Hematopoietic multipotent progenitor cell treated with erythropoietin and hydrocortisone succinate and interleukin-3 and kit ligand, for 8 days (in vitro differentiated cells): ENCODE data around the gene RAB1B.
"Not testable (repeated sequence)": the region's sequence is repeated elsewhere in the genome, so short reads cannot be mapped to it uniquely, and the experiment has no call there.

ENCODE experiments used
- DNase-seq: peaks from one replicate; pipeline ENCODE4 v3.0.0-alpha.2; 2015

Gene RAB1B

GRCh38 chr11:66267379-66268243, 828 bp upstream of the RAB1B start:
- DNase-seq: peak; percentile 77

GRCh38 chr11:66268952-66269905, 790 bp downstream of the RAB1B start:
- peak; percentile 39 for DNase-seq

- no peak for DNase-seq
Observed at GRCh38 chr11:66271816-66272215, 3.4 kb downstream of the RAB1B start.

DNA sequence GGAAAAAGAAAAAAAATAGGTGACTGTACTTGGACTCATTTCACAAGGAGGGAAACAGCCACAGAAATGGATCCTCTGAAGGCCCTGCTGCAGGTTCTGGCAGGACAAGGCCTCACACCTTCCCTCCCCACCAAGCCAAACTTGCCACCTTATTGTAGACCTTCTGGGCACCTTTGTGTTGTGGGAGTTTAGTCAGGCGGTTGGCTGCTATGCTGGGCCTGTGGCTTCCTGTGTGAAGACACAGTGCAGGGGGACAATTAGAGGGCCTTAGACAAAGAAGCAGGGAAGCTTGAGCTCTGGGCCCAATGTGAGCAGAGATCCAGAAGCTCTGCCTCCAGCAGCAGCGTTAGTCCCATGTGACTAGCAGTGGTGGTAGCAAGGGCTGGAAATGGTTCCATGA, 4.2 kb downstream of the RAB1B start:
- no peak for DNase-seq

- DNase-seq: no peak
Observed at GRCh38 chr11:66274219-66274618, 5.8 kb downstream of the RAB1B start.

DNA sequence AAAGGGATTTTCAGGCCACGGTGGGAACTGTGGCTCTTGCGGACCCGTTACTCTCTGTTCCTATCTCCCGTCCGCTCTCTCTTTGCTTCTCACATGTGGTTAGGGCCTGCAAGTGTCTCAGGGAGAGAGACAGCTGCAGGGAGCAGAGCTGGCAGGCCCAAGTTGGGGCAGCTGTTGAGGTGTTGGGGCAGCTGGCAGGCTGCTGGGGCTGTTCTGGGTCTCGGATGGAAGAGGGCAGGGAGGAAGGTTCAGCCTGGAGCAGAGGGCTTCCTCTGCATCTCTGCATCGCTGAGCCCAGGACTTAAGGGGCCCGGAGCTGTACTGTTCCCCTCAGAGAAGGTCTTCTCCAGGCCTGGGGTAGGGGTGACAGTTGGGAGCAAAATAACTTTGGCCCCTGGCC, 7.0 kb downstream of the RAB1B start:
- no peak for DNase-seq

GRCh38 chr11:66275984-66276612, 7.7 kb downstream of the RAB1B start:
- no peak for DNase-seq

- DNase-seq: not testable (repeated sequence)
Observed at GRCh38 chr11:66276619-66277018, 8.2 kb downstream of the RAB1B start.

DNA sequence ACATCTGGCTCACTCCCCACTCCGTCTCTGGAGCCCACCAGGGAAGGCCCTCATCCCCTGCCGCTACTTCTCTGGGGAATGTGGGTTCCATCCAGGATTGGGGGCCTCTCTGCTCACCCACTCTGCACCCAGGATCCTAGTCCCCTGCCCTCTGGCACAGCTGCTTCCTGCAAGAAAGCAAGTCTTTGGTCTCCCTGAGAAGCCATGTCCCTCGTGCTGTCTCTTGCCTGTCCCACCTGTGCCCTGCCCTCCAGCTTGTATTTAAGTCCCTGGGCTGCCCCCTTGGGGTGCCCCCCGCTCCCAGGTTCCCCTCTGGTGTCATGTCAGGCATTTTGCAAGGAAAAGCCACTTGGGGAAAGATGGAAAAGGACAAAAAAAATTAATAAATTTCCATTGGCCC, 8.6 kb downstream of the RAB1B start:
- not testable (repeated sequence) for DNase-seq

GRCh38 chr11:66277471-66278362, 9.3 kb downstream of the RAB1B start, which contains the start of gene CNIH2:
CNIH2 (plus strand) TSS chr11:66278175; CDS start chr11:66278457, 282 bp downstream.
- no peak for DNase-seq

DNA sequence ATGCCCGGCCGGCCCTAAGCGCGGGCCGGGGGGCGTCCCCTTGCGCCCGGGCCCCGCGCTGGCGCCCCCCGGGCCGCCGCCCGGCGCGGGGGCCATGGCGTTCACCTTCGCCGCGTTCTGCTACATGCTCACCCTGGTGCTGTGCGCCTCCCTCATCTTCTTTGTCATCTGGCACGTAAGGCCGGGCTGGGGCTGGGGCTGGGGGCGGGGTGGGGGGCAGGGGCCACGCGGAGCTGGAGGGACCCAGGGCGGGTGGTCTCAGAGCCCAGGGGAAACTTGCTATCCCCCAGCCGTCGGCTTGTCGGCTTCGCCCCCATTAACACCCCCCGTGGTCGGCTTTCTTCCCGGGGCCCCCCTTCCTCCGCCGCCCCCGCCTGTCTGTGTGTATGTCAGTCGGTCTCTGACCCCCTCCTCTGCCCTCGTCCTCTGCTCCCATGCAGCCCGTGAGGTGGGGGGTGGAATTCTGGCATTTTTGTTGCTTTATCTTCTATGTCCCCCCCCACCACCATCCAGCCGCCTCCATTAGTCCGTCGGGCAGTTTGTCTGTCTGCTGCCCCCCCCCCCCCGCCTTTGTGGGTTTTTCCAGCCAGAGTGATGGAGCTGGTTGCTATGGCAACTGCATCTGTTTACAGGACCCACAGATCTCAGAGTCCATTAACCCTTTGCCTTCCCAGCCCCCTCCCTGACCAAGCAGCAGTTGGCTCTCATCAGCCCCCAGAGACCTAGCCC, 10.1 kb downstream of the RAB1B start:
- DNase-seq: peak; percentile 16

GRCh38 chr11:66279092-66279734, 10.8 kb downstream of the RAB1B start:
- DNase-seq: no peak

GRCh38 chr11:66280428-66280827, 12.0 kb downstream of the RAB1B start:
- no peak for DNase-seq

DNA sequence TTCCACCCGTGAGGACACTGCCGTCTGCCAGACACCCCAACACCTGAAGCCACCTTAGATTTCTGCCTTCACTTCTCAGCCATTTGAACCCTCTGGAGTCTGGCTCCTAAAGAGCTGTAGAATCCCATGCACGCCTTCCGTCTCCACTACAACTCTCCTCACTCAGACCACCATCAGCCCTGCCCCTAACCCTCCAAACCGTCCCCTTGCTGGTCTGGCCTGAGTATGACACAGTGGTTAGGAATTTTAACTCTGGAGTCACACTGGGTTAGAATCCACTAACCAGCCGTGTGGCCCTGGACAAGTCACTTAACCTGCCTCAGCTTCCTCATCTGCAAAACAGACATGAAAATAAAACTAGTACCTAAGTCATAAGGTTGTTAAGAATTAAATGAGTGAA, 12.6 kb downstream of the RAB1B start:
- no peak for DNase-seq

DNA sequence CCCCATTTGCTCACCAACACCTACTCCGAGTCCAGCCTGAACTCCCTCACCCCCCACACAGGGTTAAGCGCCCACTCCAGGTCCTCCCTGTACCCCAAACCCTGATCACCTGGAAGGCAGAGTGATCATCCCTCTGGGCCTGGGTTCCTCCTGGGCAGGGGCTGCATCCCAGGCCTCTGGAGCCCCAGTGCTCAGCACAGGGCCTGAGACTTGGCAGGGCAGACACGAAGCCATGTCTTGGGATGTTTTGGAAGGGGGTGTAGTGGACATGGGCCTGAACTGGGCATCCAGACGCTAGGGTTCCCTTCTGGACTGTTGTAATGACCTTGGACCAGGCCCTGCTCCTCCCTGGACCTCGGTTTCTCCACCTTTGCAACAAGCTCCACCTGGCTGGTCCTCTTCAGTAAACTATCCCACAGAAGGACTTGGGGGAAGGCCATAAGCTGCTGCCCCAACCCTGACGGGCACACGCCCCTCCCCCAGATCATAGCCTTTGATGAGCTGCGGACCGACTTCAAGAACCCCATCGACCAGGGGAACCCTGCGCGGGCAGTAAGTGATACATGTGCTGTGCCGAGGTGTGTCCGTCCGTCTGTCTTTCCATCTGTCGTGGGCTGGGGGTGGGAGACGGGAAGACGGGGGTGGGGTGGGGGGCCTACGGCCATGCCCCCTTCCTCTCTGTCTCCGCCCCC, 13.5 kb downstream of the RAB1B start:
- DNase-seq: no peak

DNA sequence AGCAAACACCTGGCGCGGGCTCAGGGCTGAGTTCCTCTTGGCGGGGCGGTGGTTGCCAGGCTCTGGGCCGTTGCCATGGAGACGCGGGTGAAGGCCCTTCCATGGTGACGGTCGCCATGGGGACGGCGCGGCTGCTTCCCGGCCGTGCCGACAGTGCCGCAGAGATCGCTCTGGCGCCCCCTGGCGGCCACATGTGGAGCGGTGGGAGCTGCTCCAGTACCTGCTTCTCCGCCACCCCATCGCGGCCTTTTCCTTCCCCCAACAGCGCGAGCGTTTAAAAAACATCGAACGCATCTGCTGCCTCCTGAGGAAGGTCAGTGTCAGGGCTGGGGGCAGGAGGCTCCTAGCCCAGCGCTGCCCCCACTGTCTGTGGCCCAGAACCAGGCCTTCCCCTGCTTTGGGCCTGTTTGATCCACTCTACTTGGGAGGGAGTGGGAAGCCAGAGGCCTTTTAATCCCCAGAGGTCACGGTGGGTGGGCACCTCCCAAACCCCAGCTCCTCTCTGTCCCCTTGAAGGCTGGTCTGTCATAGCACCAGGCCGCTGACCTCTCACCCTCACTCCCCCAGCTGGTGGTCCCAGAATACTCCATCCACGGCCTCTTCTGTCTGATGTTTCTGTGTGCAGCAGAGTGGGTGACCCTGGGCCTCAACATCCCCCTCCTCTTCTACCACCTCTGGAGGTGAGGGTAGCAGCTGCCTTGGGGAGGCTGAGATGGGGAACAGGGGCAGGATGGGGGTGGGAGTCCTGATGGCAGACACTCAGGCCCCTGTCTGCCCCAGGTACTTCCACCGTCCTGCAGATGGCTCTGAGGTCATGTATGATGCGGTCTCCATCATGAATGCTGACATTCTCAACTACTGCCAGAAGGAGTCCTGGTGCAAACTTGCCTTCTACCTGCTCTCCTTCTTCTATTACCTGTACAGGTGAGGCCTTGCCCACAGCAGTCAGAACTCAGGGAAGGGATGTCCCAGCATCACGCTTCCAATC, 14.3 kb downstream of the RAB1B start:
- DNase-seq: peak; percentile 96

DNA sequence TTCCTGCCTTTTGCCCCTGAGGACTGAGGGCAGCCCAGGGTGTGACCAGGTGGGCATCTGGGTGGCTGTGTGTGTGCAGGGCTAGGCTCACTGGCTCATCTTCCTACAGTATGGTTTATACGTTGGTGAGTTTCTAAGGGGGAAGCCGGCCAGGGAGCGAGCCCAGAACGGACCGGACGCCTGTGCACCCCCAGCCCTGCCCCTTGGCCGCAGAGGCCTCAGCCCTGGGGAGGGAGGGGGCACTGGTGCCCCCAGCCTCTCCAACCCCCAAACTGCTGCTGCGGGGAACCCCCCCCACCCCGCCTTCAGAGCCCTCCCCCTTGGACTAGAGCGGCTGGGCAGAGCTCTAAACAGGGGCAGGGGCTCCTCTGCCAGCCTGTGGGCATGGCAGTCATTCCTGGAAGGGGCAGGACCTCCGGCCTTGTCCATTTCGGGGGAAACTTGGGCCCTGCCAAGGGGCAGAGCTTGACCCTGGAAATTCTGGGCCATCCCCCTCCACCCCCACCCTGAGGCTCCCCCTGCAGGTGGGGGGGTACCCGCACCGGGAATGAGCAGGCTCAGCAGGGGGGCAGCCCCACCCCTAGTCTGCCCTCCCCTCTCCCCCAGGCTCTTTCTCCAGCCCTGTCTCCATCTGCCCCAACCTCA, 15.1 kb downstream of the RAB1B start:
- no peak for DNase-seq

DNA sequence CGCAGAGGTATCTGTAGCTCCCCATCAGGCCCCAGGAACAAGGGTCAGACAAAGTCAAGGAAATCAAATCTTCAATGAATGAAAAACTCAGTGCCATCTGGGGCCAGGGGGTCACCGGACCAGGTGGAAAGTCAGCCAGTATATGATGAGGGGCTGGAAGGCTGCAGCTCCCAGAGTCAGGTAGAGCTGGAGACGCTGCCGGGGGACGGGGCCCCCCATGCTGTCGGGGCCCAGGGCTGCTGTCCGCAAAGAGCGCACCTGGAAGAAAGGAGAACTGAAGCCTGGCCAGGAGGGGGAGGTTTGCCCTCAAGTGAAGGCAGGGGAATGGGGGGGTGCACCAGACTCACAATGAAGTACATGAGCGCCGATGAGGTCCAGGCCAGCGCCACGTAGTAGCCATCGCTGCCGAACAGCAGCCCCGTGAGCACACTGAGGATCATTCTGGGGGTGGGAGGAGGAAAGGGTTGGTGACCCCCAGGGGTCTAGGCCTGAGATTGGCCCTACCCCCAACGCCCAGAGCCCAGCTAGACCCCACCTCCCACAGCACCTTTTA, 16.2 kb downstream of the RAB1B start:
- DNase-seq: no peak
